ENCODE results near the gene OR2AP1. TPM values are rescaled to one million over a fixed set of nuclear protein-coding genes. Genes with fewer than 3 reads are reported as not detected.
"Not testable (repeated sequence)": the region's sequence is repeated elsewhere in the genome, so short reads cannot be mapped to it uniquely, and the experiment has no call there.

OR2AP1 gene
- total RNA-seq, 1 experiment from 2014 or later, result not detected

GRCh38 chr12:55554296-55554695 is 18.0 kb upstream of the OR2AP1 start:
- no TSS peak for BruUV-seq (replicated peaks)
- TF ChIP-seq CTCF (conservative IDR thresholded peaks at IDR 0.05; ENCODE audit: low read depth, low read length), result no peak
- no peak for TF ChIP-seq EZH2 (IDR thresholded peaks at IDR 0.05; ENCODE audit: borderline replicate concordance, low read depth, low read length, poor library complexity, severe bottlenecking)
- Histone ChIP-seq H3K9me3 (ENCODE audit: low read depth, low read length, poor library complexity, severe bottlenecking) (no peaks in the 10 kb centered on the region), H3K27ac (ENCODE audit: low read depth, low read length, poor library complexity, severe bottlenecking) (no peak overlapping the region), H3K4me3 (ENCODE audit: low read depth, low read length, poor library complexity, severe bottlenecking) (no peak overlapping the region), H3K4me1 (ENCODE audit: insufficient read depth, low read length, poor library complexity, severe bottlenecking) (no peaks in the 10 kb centered on the region), H3K36me3 (ENCODE audit: insufficient read depth, low read length, poor library complexity, severe bottlenecking) (no peaks in the 10 kb centered on the region), H3K27me3 (replicated peaks; ENCODE audit: insufficient read depth, low read depth, low read length, poor library complexity) (peaks cover 20% of the 10 kb centered on the region)
- intact Hi-C loops (cut with micrococcal nuclease; ENCODE audit: unreplicated experiment), result no loop called here
- DNase-seq (ENCODE audit: low spot score), result no peak
- POLR2A ChIA-PET (ENCODE audit: low non-redundant PET), result no interaction called here
- CTCF ChIA-PET, result no interaction called here

- CTCF ChIA-PET; intact Hi-C loops (cut with micrococcal nuclease; ENCODE audit: unreplicated experiment): not testable (repeated sequence)
These were observed 2.2 kb upstream of the OR2AP1 start for GRCh38 chr12:55570060-55570459.

GRCh38 chr12:55570689-55571088 is 1.6 kb upstream of the OR2AP1 start:
- POLR2A ChIA-PET (ENCODE audit: low non-redundant PET); intact Hi-C loops (cut with micrococcal nuclease; ENCODE audit: unreplicated experiment); DNase-seq (ENCODE audit: low spot score); H3K36me3 ChIP-seq (ENCODE audit: insufficient read depth, low read length, poor library complexity, severe bottlenecking); BruUV-seq (replicated peaks); H3K4me3 ChIP-seq (ENCODE audit: low read depth, low read length, poor library complexity, severe bottlenecking); CTCF ChIA-PET; H3K4me1 ChIP-seq (ENCODE audit: insufficient read depth, low read length, poor library complexity, severe bottlenecking); H3K27ac ChIP-seq (ENCODE audit: low read depth, low read length, poor library complexity, severe bottlenecking); H3K27me3 ChIP-seq (replicated peaks; ENCODE audit: insufficient read depth, low read depth, low read length, poor library complexity); H3K9me3 ChIP-seq (ENCODE audit: low read depth, low read length, poor library complexity, severe bottlenecking): not testable (repeated sequence)

More at GRCh38 chr12:55570060-55570459, 2.2 kb upstream of the OR2AP1 start:
- H3K4me1 ChIP-seq (ENCODE audit: insufficient read depth, low read length, poor library complexity, severe bottlenecking); H3K4me3 ChIP-seq (ENCODE audit: low read depth, low read length, poor library complexity, severe bottlenecking); H3K36me3 ChIP-seq (ENCODE audit: insufficient read depth, low read length, poor library complexity, severe bottlenecking); BruUV-seq (replicated peaks); H3K27ac ChIP-seq (ENCODE audit: low read depth, low read length, poor library complexity, severe bottlenecking); DNase-seq (ENCODE audit: low spot score); H3K9me3 ChIP-seq (ENCODE audit: low read depth, low read length, poor library complexity, severe bottlenecking); POLR2A ChIA-PET (ENCODE audit: low non-redundant PET); H3K27me3 ChIP-seq (replicated peaks; ENCODE audit: insufficient read depth, low read depth, low read length, poor library complexity): not testable (repeated sequence)

- no peak for TF ChIP-seq EZH2 (IDR thresholded peaks at IDR 0.05; ENCODE audit: borderline replicate concordance, low read depth, low read length, poor library complexity, severe bottlenecking)
These were observed 9.8 kb downstream of the OR2AP1 start for GRCh38 chr12:55582066-55582465.

GRCh38 chr12:55585817-55586216 is 13.5 kb downstream of the OR2AP1 start:
- POLR2A ChIA-PET (ENCODE audit: low non-redundant PET), result no interaction called here
- H3K27me3 ChIP-seq (replicated peaks; ENCODE audit: insufficient read depth, low read depth, low read length, poor library complexity), result peaks cover 23% of the 10 kb centered on the region
- no peaks in the 10 kb centered on the region for H3K36me3 ChIP-seq (ENCODE audit: insufficient read depth, low read length, poor library complexity, severe bottlenecking)
- no peak for TF ChIP-seq EZH2 (IDR thresholded peaks at IDR 0.05; ENCODE audit: borderline replicate concordance, low read depth, low read length, poor library complexity, severe bottlenecking)
- TF ChIP-seq CTCF (conservative IDR thresholded peaks at IDR 0.05; ENCODE audit: low read depth, low read length), result no peak
- no peaks in the 10 kb centered on the region for H3K4me1 ChIP-seq (ENCODE audit: insufficient read depth, low read length, poor library complexity, severe bottlenecking)
- no peaks in the 10 kb centered on the region for H3K9me3 ChIP-seq (ENCODE audit: low read depth, low read length, poor library complexity, severe bottlenecking)
- DNase-seq (ENCODE audit: low spot score), result no peak
- H3K27ac ChIP-seq (ENCODE audit: low read depth, low read length, poor library complexity, severe bottlenecking), result no peak overlapping the region
- intact Hi-C loops (cut with micrococcal nuclease; ENCODE audit: unreplicated experiment), result no loop called here
- no peak overlapping the region for H3K4me3 ChIP-seq (ENCODE audit: low read depth, low read length, poor library complexity, severe bottlenecking)
- BruUV-seq (replicated peaks), result no TSS peak
- CTCF ChIA-PET, result no interaction called here

More at GRCh38 chr12:55582066-55582465, 9.8 kb downstream of the OR2AP1 start:
- Histone ChIP-seq H3K9me3 (ENCODE audit: low read depth, low read length, poor library complexity, severe bottlenecking) (no peaks in the 10 kb centered on the region), H3K4me3 (ENCODE audit: low read depth, low read length, poor library complexity, severe bottlenecking) (no peak overlapping the region), H3K36me3 (ENCODE audit: insufficient read depth, low read length, poor library complexity, severe bottlenecking) (no peaks in the 10 kb centered on the region), H3K27ac (ENCODE audit: low read depth, low read length, poor library complexity, severe bottlenecking) (no peak overlapping the region), H3K4me1 (ENCODE audit: insufficient read depth, low read length, poor library complexity, severe bottlenecking) (no peaks in the 10 kb centered on the region), H3K27me3 (replicated peaks; ENCODE audit: insufficient read depth, low read depth, low read length, poor library complexity) (peaks cover 29% of the 10 kb centered on the region)
- no TSS peak for BruUV-seq (replicated peaks)
- intact Hi-C loops (cut with micrococcal nuclease; ENCODE audit: unreplicated experiment), result no loop called here
- POLR2A ChIA-PET (ENCODE audit: low non-redundant PET), result no interaction called here
- no peak for DNase-seq (ENCODE audit: low spot score)
- CTCF ChIA-PET, result no interaction called here

- CTCF ChIA-PET; H3K9me3 ChIP-seq (ENCODE audit: low read depth, low read length, poor library complexity, severe bottlenecking); POLR2A ChIA-PET (ENCODE audit: low non-redundant PET); H3K4me3 ChIP-seq (ENCODE audit: low read depth, low read length, poor library complexity, severe bottlenecking); H3K27ac ChIP-seq (ENCODE audit: low read depth, low read length, poor library complexity, severe bottlenecking); BruUV-seq (replicated peaks); H3K36me3 ChIP-seq (ENCODE audit: insufficient read depth, low read length, poor library complexity, severe bottlenecking); H3K4me1 ChIP-seq (ENCODE audit: insufficient read depth, low read length, poor library complexity, severe bottlenecking); intact Hi-C loops (cut with micrococcal nuclease; ENCODE audit: unreplicated experiment); H3K27me3 ChIP-seq (replicated peaks; ENCODE audit: insufficient read depth, low read depth, low read length, poor library complexity); DNase-seq (ENCODE audit: low spot score): not testable (repeated sequence)
These were observed 17.9 kb downstream of the OR2AP1 start for GRCh38 chr12:55590152-55590551.
